HepG2 (cell line): ENCODE data around the gene TGM1. TPM values are rescaled to one million over a fixed set of nuclear protein-coding genes. Genes with fewer than 3 reads are reported as not detected.

Experiments
- AKNA ChIP-seq: sonication (generic); formaldehyde crosslinking; IDR thresholded peaks from 2 replicates; pipeline ENCODE4 v1.4.0; 2020; ENCODE audit warnings: missing genetic modification reagents, borderline replicate concordance
- GPBP1L1 ChIP-seq: sonication (generic); formaldehyde crosslinking; IDR thresholded peaks from 2 replicates; pipeline ENCODE4 v1.5.0; 2020; ENCODE audit warnings: mild to moderate bottlenecking, missing genetic modification reagents
- KIAA2018 ChIP-seq: sonication (generic); formaldehyde crosslinking; IDR thresholded peaks from 2 replicates; pipeline ENCODE4 v1.5.0; 2020; ENCODE audit warnings: mild to moderate bottlenecking, missing genetic modification reagents, borderline replicate concordance
- MTERF4 ChIP-seq: sonication (generic); formaldehyde crosslinking; IDR thresholded peaks from 2 replicates; pipeline ENCODE4 v1.8.0; 2023; ENCODE audit warnings: mild to moderate bottlenecking, missing genetic modification reagents
- RBM22 ChIP-seq: fragments of 200-400 bp; formaldehyde crosslinking; optimal IDR thresholded peaks from 2 replicates; pipeline ENCODE3; 2017; ENCODE audit warnings: mild to moderate bottlenecking, low read length, moderate library complexity
- RXRA ChIP-seq: sonication (generic); formaldehyde crosslinking; IDR thresholded peaks from 2 replicates; pipeline ENCODE4 v1.5.1; 2020; ENCODE audit warnings: missing genetic modification reagents
- ZNF124 ChIP-seq: sonication (generic); formaldehyde crosslinking; IDR thresholded peaks from 2 replicates; pipeline ENCODE4 v1.4.0; 2020; ENCODE audit warnings: missing genetic modification reagents
- ZNF30 ChIP-seq: sonication (generic); formaldehyde crosslinking; IDR thresholded peaks from 2 replicates; pipeline ENCODE4 v1.5.0; 2020; ENCODE audit warnings: mild to moderate bottlenecking, missing genetic modification reagents
- ZNF34 ChIP-seq: sonication (generic); formaldehyde crosslinking; IDR thresholded peaks from 2 replicates; pipeline ENCODE4 v1.4.0; 2020; ENCODE audit warnings: mild to moderate bottlenecking, missing genetic modification reagents, borderline replicate concordance
- polyA plus RNA-seq, 8 experiments: library from polyadenylated mRNA; depleted of rRNA in 3 of 8; stranded (reverse) in 7 of 8; unstranded in 1 of 8; fragments of >200 nt; fragmentation: Illumina TruSeq in 4 of 8; extraction: Trizol in 4 of 8; gene quantifications; 2 replicates each; pipeline versions ENCODE4 v1.2.1 to v1.2.3, GENCODE V29; 2011 to 2016; ENCODE audit warnings: low read depth in 4 of 8, missing spikeins in 1 of 8, mixed read lengths in 1 of 8; ENCODE audit not compliant: insufficient read depth in 1 of 8
- total RNA-seq, 5 experiments: library from RNA; depleted of rRNA; stranded (reverse); fragments of >200 nt; fragmentation: Illumina TruSeq; extraction: Trizol; gene quantifications; 2 replicates each; pipeline ENCODE4 v1.2.3, GENCODE V29; 2016; ENCODE audit warnings: low read depth in 1 of 5

Gene TGM1
- total and polyA plus RNA-seq, 2 of the 13 experiments (the other 11 are each of a cell fraction or from before 2014, with no cell fraction given), result 3.2 to 10.6 TPM

- TF ChIP-seq GPBP1L1, result no peak
- peak; percentile 93; the same call in 1 of the 2 replicates for TF ChIP-seq ZNF34 (CRISPR knock-in tag)
- TF ChIP-seq ZNF124 (CRISPR knock-in tag), result no peak
- peak; percentile 90; the same call in 1 of the 2 replicates for TF ChIP-seq MTERF4 (CRISPR knock-in tag)
- TF ChIP-seq RXRA (CRISPR knock-in tag), result peak; percentile 60
- peak; percentile 50; the same call in 1 of the 2 replicates for TF ChIP-seq AKNA
- TF ChIP-seq ZNF30 (CRISPR knock-in tag), result peak; percentile 90; the same call in 1 of the 2 replicates
- TF ChIP-seq KIAA2018 (CRISPR knock-in tag), result 0 out of 2 replicates have a peak, but pooled peaks have one; percentile 32
- peak; percentile 86 for TF ChIP-seq RBM22
Measured at GRCh38 chr14:24232645-24233537, 30.1 kb downstream of the TGM1 start, which contains the start of gene GMPR2 (continued).
